Uterus (tissue), 4 donors: Measurements from ENCODE around the gene ALKBH6. TPM values are rescaled to one million over a fixed set of nuclear protein-coding genes. Genes with fewer than 3 reads are reported as not detected.

Source experiments
- DNase-seq, 2 donors: peaks; one replicate each; pipeline ENCODE4 v3.0.0-alpha.2; 2019 to 2020
- H3K27ac ChIP-seq, 2 donors: fragments of 200-600 bp; sonication (generic); 1 replicate in 1 of 2; 2 replicates in 1 of 2; pipeline ENCODE4 v1.5.1; 2016 to 2018
- H3K27me3 ChIP-seq, 2 donors: fragments of 200-600 bp; sonication (generic); one replicate each; pipeline ENCODE4 v1.5.1; 2018 to 2019; ENCODE audit warnings: control low read depth in 1 of 2
- H3K36me3 ChIP-seq, 2 donors: fragments of 200-600 bp; sonication (generic); one replicate each; pipeline ENCODE4 v1.5.1; 2019; ENCODE audit warnings: control low read depth in 1 of 2
- H3K4me1 ChIP-seq, 2 donors: fragments of 200-600 bp; sonication (generic); one replicate each; pipeline ENCODE4 v1.5.1; 2018 to 2019; ENCODE audit warnings: control low read depth in 1 of 2
- H3K4me3 ChIP-seq, 2 donors: fragments of 200-600 bp; sonication (generic); 1 replicate in 1 of 2; 2 replicates in 1 of 2; pipeline ENCODE4 v1.5.1; 2018 to 2019; ENCODE audit warnings: mild to moderate bottlenecking in 1 of 2
- H3K9me3 ChIP-seq, 2 donors: fragments of 200-600 bp; sonication (generic); one replicate each; pipeline ENCODE4 v1.5.1; 2019; ENCODE audit warnings: control low read depth in 1 of 2
- POLR2A ChIP-seq, 2 donors: fragments of 450-650 bp; IDR thresholded peaks; one replicate each; pipeline ENCODE4 v1.6.1; 2016; ENCODE audit warnings: antibody characterized with exemption in 2 of 2, mild to moderate bottlenecking in 1 of 2, moderate library complexity in 1 of 2
- intact Hi-C: fragments of 100-400 bp; cut with DNase I; formaldehyde crosslinking; loops from one replicate; pipeline ENCODE4 v1.15.1; 2023; ENCODE audit warnings: low total_unique reads
- total RNA-seq, 4 donors: library from RNA; depleted of rRNA in 3 of 4; stranded (reverse); fragments of >200 nt in 3 of 4; gene quantifications; one replicate each; pipeline versions ENCODE4 v1.1.0 to v1.2.4, GENCODE V29; 2014 to 2023
- TF ChIP-seq, protein P1 (sequence below), 4 experiments: fragments of 200-600 bp in 2 of 4; fragments of 450-650 bp in 2 of 4; sonication (generic) in 2 of 4; IDR thresholded peaks; one replicate each; pipeline ENCODE4 v1.5.1; 2016 to 2019; ENCODE audit warnings: antibody characterized with exemption in 4 of 4, mild to moderate bottlenecking in 2 of 4, moderate library complexity in 1 of 4
- donor health status: DM: yes; HTN: yes; CAD: no.

ALKBH6 gene
- total RNA-seq, 4 donors from 2014 or later = 10.0 to 18.5 (median 17.0) TPM

DNA sequence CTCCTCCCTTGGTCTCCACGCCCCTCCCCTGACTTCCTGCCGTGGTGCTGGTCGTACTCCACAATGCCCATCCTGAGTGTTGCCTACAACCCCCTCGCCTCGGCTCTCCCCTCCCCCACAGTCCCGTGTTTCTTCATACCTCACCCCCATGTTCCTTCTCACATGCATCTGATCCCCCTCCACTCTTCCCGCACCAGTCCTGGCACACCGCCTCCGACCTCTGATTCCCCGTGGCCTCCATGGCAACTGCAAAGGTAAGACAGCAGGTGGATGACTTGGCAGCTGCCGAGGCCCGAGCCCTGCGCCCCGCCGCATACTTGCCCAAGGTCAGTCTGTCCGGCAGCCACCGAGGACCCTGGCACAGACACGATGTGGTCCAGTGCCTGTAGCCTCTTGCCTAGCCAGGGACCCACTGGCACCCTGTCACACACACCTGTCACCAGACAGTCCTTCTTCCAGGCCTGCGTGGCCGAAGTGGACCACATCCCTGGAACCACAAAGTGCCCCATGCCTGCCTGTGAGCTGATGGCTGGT is 35.1 kb downstream of the ALKBH6 start:
- no peaks in the 10 kb centered on the region for H3K27me3 ChIP-seq
- no peak for DNase-seq
- no peak overlapping the region for H3K4me3 ChIP-seq
- H3K27ac ChIP-seq = no peak overlapping the region
- no peaks in the 10 kb centered on the region for H3K36me3 ChIP-seq
- intact Hi-C loops = no loop called here
- H3K4me1 ChIP-seq = no peaks in the 10 kb centered on the region
- TF ChIP-seq POLR2A (IDR thresholded peaks at IDR 0.05) = no peak
- TF ChIP-seq, protein P1, sequence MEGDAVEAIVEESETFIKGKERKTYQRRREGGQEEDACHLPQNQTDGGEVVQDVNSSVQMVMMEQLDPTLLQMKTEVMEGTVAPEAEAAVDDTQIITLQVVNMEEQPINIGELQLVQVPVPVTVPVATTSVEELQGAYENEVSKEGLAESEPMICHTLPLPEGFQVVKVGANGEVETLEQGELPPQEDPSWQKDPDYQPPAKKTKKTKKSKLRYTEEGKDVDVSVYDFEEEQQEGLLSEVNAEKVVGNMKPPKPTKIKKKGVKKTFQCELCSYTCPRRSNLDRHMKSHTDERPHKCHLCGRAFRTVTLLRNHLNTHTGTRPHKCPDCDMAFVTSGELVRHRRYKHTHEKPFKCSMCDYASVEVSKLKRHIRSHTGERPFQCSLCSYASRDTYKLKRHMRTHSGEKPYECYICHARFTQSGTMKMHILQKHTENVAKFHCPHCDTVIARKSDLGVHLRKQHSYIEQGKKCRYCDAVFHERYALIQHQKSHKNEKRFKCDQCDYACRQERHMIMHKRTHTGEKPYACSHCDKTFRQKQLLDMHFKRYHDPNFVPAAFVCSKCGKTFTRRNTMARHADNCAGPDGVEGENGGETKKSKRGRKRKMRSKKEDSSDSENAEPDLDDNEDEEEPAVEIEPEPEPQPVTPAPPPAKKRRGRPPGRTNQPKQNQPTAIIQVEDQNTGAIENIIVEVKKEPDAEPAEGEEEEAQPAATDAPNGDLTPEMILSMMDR (IDR thresholded peaks at IDR 0.05) = no peak
- no peaks in the 10 kb centered on the region for H3K9me3 ChIP-seq

DNA sequence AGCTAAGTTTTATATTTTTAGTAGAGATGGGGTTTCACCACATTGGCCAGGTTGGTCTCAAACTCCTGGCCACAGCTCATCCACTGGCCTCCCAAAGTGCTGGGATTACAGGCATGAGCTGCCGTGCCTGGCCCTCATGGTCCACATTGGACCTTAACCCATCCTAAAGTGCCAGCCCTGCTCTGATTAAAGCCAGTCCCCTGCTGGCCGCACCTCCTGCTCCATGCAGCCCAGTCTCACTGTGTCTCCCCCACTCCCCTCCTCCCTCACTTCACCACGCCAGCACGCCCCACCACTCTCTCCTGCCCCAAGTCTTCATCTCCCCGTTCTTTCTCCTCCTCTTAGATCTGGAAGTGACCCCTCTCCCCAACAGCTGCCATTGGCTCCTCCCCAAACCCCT is 35.7 kb downstream of the ALKBH6 start:
- Histone ChIP-seq H3K36me3 (no peaks in the 10 kb centered on the region), H3K27ac (no peak overlapping the region), H3K27me3 (no peaks in the 10 kb centered on the region), H3K9me3 (no peaks in the 10 kb centered on the region), H3K4me3 (no peak overlapping the region), H3K4me1 (no peaks in the 10 kb centered on the region)
- intact Hi-C loops = no loop called here
- no peak for DNase-seq
- TF ChIP-seq POLR2A (IDR thresholded peaks at IDR 0.05) = no peak
- TF ChIP-seq, protein P1 (IDR thresholded peaks at IDR 0.05) = no peak

DNA sequence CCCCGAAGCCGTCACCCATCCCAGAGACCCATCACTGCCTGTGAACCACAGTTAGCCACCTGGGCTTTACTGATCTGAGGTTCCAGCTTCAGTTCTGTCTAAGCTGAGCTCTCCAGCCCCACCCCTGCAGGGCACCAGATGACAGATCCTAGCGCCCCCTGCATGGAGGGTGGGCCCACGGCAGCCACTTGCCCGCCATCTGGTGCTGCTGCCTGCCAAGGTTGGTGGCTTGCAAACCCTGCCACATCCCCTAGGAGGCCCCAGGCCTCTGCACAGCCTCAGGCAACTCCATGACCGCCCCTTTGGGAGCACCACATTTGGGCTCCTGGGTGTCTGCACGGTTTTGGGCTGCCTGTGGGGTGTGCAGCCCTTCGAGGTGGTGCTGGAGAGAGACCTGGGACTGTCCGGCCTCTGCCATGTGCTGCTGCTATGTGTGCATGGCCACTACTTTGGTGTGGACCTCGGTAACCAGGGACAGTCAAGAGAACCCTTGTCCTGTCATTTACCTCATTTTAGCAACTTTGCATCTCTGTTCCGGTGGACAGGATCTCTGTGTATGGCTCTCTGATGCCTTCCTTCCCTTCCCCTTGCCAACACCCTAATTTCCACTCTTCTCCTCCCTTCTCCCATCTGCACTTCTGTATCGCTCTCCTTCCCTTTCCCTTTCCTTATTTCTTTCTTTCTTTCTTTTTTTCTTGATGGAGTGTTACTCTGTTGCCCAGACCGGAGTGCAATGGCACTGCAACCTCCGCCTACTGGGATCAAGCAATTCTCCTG is 36.4 kb downstream of the ALKBH6 start:
- Histone ChIP-seq H3K9me3 (no peaks in the 10 kb centered on the region), H3K4me3 (no peak overlapping the region), H3K4me1 (no peaks in the 10 kb centered on the region), H3K27me3 (no peaks in the 10 kb centered on the region), H3K27ac (no peak overlapping the region), H3K36me3 (no peaks in the 10 kb centered on the region)
- intact Hi-C loops = no loop called here
- TF ChIP-seq POLR2A (IDR thresholded peaks at IDR 0.05) = no peak
- TF ChIP-seq, protein P1 (IDR thresholded peaks at IDR 0.05) = no peak
- no peak for DNase-seq

DNA sequence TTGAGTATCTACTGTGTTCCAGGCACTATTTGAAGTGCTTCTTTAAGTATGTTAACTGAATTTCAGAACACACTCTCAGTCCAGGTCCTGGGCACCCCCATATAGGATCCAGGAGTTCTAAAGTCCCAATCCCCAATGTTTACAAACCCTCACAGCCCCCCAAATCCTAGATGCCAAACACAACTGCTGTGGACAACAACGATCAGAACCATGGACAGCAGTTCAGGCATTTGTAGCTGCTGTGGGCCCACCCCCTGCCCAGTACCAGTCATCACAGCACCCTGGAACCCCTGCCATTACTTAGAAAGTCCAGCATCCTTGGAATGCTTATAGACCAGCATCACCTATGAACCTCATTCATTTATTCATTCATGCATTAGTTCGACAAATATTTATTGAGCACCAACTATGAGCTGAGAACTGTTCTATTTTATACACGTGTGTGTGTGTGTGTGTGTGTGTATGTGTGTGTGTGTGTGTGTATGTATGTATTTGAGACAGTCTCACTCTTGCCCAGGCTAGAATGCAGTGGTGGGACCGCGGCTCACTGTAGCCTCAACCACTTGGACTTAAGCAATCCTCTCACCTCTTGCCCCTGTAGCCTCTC is 38.3 kb downstream of the ALKBH6 start:
- DNase-seq = no peak
- no peak overlapping the region for H3K27ac ChIP-seq
- intact Hi-C loops = no loop called here
- H3K4me3 ChIP-seq = no peak overlapping the region
- H3K9me3 ChIP-seq = no peaks in the 10 kb centered on the region
- H3K4me1 ChIP-seq = no peaks in the 10 kb centered on the region
- TF ChIP-seq POLR2A (IDR thresholded peaks at IDR 0.05) = no peak
- TF ChIP-seq, protein P1 (IDR thresholded peaks at IDR 0.05) = no peak
- no peaks in the 10 kb centered on the region for H3K36me3 ChIP-seq
- no peaks in the 10 kb centered on the region for H3K27me3 ChIP-seq

DNA sequence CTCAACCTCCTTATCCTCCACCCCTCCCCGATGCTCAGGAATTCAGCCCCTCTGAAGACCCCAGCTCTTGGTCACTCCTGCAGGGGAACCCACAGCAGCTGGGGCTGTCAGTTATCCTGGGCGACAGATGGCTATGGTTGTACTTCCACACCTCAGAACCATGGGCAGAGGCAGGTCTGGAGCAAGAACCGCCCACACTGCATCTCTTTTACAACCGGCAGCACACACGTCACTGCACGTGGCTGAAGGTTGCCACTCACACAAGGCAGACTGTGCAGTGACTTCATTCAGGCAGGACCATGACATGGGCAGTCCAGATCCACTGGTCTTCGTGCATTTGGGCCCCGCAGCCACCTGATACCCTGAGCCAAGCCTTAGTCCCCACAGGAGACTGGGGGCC is 40.5 kb downstream of the ALKBH6 start:
- no peak for DNase-seq
- no peaks in the 10 kb centered on the region for H3K4me1 ChIP-seq
- H3K36me3 ChIP-seq = no peaks in the 10 kb centered on the region
- H3K9me3 ChIP-seq = no peaks in the 10 kb centered on the region
- intact Hi-C loops = no loop called here
- TF ChIP-seq, protein P1 (IDR thresholded peaks at IDR 0.05) = no peak
- no peak for TF ChIP-seq POLR2A (IDR thresholded peaks at IDR 0.05)
- no peak overlapping the region for H3K4me3 ChIP-seq
- H3K27me3 ChIP-seq = no peaks in the 10 kb centered on the region
- no peak overlapping the region for H3K27ac ChIP-seq
